GM19468 (cell line): ENCODE data around the gene ST6GAL2.

Experiments
- ATAC-seq: cut with Tn5 transposase; IDR thresholded peaks from one replicate; pipeline ENCODE4 v1.9.1; 2021; ENCODE audit warnings: mild to moderate bottlenecking, moderate library complexity, moderate number of reproducible peaks; ENCODE audit not compliant: unreplicated experiment; ENCODE audit errors: extremely low read depth

The ST6GAL2 gene

DNA sequence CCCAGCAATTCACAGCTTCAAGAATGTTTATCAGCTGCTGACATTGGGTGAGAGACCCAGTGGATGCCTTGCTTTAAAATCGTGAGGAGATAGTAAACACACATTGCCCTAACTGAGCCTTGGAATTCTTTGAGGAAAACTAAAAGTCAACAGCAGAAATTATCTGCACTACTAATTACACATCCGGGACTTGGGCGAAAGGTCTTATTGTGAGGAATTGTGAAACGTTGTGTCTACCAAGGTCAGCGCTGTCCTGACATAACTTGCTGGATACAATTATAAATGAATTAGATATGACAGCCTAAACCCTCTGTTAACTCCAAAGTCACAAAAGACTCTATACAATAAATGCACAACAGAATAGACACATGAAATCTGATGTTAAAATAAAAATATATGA lies 121.4 kb downstream of the ST6GAL2 start:
- ATAC-seq: no peak

DNA sequence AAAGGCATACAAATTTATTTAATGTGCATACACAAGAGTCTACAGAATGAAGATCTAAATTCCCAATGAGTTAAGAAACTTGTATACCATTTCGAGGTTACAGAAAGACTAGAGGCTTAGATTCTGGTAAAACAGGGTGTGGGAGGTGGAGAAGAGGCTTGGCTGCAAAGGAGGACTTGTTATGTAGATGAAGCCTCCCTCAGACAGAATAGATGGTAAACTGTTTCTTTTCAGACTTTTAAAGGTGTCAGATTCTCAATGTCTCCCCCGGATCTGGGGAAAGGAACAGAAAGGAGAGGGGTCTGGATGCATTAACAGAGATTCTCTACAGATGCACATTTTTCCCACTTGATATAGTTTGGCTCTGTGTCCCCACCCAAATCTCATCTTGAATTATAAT lies 126.0 kb downstream of the ST6GAL2 start:
- no peak for ATAC-seq

DNA sequence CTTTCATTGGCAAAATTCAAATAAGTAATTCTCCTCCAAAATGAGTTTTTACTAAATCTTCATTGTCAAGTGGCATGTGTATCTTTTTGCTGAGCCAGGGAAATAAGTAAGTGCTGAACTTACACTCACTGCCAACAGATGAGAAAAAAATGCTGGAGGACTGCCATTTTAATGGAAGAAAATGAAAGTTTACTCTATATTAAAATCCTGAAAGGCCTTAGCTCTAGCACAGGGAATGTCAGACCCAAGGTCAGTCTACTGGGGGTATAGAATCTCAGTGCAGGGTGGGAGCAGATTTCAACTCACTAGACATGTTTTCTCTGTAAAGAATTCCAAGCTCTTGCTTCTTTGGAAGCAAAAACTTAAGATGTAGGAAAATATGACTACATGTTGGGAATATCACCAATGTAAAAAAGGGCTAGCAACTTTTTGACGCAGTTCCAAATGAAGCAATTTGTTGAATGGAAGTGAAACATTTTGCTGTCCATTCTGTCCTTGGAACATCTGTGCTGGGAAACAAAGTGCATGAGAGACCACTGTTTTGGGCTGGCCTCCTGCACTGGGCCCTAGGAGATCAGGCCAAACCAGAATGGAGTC lies 127.0 kb downstream of the ST6GAL2 start:
- ATAC-seq: no peak
